DOHH2 (cell line): ENCODE measurements around the gene SCAPER.

Experiments used
- H3F3A ChIP-seq: fragments of 200-600 bp; sonication (generic), shearing (Covaris generic); 2 replicates; pipeline ENCODE4 v1.6.0; 2016; ENCODE audit warnings: antibody characterized with exemption, mild to moderate bottlenecking; ENCODE audit not compliant: control insufficient read depth, insufficient read depth
- H3K27ac ChIP-seq: fragments of 200-600 bp; sonication (generic); 2 replicates; pipeline ENCODE4 v1.5.1; 2014; ENCODE audit warnings: low read depth, mild to moderate bottlenecking, low read length, moderate library complexity
- H3K27me3 ChIP-seq: fragments of 200-600 bp; sonication (generic); 2 replicates; pipeline ENCODE4 v1.6.1; 2014; ENCODE audit warnings: mild to moderate bottlenecking, low read length, mixed read lengths; ENCODE audit not compliant: control insufficient read depth
- H3K36me3 ChIP-seq: fragments of 200-600 bp; sonication (generic); 2 replicates; pipeline ENCODE4 v1.6.1; 2014; ENCODE audit warnings: mild to moderate bottlenecking, low read length, moderate library complexity, mixed read lengths; ENCODE audit not compliant: control insufficient read depth
- H3K4me1 ChIP-seq: fragments of 200-600 bp; sonication (generic); 2 replicates; pipeline ENCODE4 v1.6.1; 2014; ENCODE audit warnings: mild to moderate bottlenecking, low read length, mixed read lengths; ENCODE audit not compliant: control insufficient read depth
- H3K4me2 ChIP-seq: fragments of 200-600 bp; sonication (generic); 2 replicates; pipeline ENCODE4 v1.6.0; 2014; ENCODE audit warnings: mild to moderate bottlenecking, low read length, moderate library complexity
- H3K4me3 ChIP-seq: fragments of 200-600 bp; sonication (generic); 2 replicates; pipeline ENCODE4 v1.5.1; 2014; ENCODE audit warnings: mild to moderate bottlenecking, low read length, mixed read lengths
- H3K79me2 ChIP-seq: fragments of 200-600 bp; sonication (generic); 2 replicates; pipeline ENCODE4 v1.6.1; 2014; ENCODE audit warnings: mild to moderate bottlenecking, low read length, mixed read lengths; ENCODE audit not compliant: control insufficient read depth
- H3K9me2 ChIP-seq: fragments of 200-600 bp; sonication (generic); replicated peaks from 2 replicates; pipeline ENCODE4 v1.6.1; 2014; ENCODE audit warnings: mild to moderate bottlenecking, low read length, mixed read lengths; ENCODE audit not compliant: control insufficient read depth
- H3K9me3 ChIP-seq: fragments of 200-600 bp; sonication (generic); 2 replicates; pipeline ENCODE4 v1.6.1; 2014; ENCODE audit warnings: antibody characterized with exemption, low read length, mixed read lengths; ENCODE audit not compliant: control insufficient read depth, insufficient read depth
- H4K20me1 ChIP-seq: fragments of 200-600 bp; sonication (generic); 2 replicates; pipeline ENCODE4 v1.6.0; 2014; ENCODE audit warnings: low read depth, mild to moderate bottlenecking, antibody characterized with exemption, low read length, moderate library complexity; ENCODE audit not compliant: control insufficient read depth, insufficient read depth
- CTCF ChIP-seq: fragments of 200-600 bp; sonication (generic); IDR thresholded peaks from one replicate; pipeline ENCODE4 v1.5.1; 2014; ENCODE audit warnings: antibody characterized with exemption, mild to moderate bottlenecking, low read depth, low read length; ENCODE audit not compliant: poor library complexity, severe bottlenecking
- EZH2phosphoT487 ChIP-seq: fragments of 200-600 bp; sonication (generic); IDR thresholded peaks from 2 replicates; pipeline ENCODE4 v1.6.1; 2017; ENCODE audit warnings: borderline replicate concordance, mild to moderate bottlenecking, antibody characterized with exemption, low read length, moderate library complexity, mixed read lengths

Gene SCAPER

GRCh38 chr15:76332796-76333195 is 572.3 kb downstream of the SCAPER start:
- H3K79me2 ChIP-seq: peaks cover 12% of the 10 kb centered on the region
- no peak overlapping the region for H3K4me2 ChIP-seq
- H3F3A ChIP-seq: peaks cover 10% of the 10 kb centered on the region

GRCh38 chr15:76330080-76330680 is 575.0 kb downstream of the SCAPER start:
- Histone ChIP-seq H3K27ac (no peak overlapping the region), H3K9me2 (no peaks in the 10 kb centered on the region)
- TF ChIP-seq EZH2phosphoT487 (no peak), CTCF (peak; percentile 21)

More at GRCh38 chr15:76332796-76333195, 572.3 kb downstream of the SCAPER start:
- H4K20me1 ChIP-seq: no peaks in the 10 kb centered on the region
- no peaks in the 10 kb centered on the region for H3K9me3 ChIP-seq
- H3K4me1 ChIP-seq: peaks cover 17% of the 10 kb centered on the region
- H3K27ac ChIP-seq: no peak overlapping the region
- TF ChIP-seq EZH2phosphoT487: no peak
- TF ChIP-seq CTCF: no peak
- no peak overlapping the region for H3K4me3 ChIP-seq
- peaks cover 20% of the 10 kb centered on the region; the same call in 1 of the 2 replicates for H3K27me3 ChIP-seq
- H3K36me3 ChIP-seq: no peaks in the 10 kb centered on the region
- no peaks in the 10 kb centered on the region for H3K9me2 ChIP-seq

GRCh38 chr15:76328958-76329357 is 576.2 kb downstream of the SCAPER start:
- H3F3A ChIP-seq: no peaks in the 10 kb centered on the region
- no peaks in the 10 kb centered on the region for H3K9me2 ChIP-seq
- no peaks in the 10 kb centered on the region for H4K20me1 ChIP-seq
- H3K9me3 ChIP-seq: no peaks in the 10 kb centered on the region
- no peak overlapping the region for H3K4me2 ChIP-seq
- H3K27ac ChIP-seq: no peak overlapping the region
- H3K4me1 ChIP-seq: no peaks in the 10 kb centered on the region; the same call in 1 of the 2 replicates
- H3K27me3 ChIP-seq: peaks cover 29% of the 10 kb centered on the region; the same call in 1 of the 2 replicates
- H3K4me3 ChIP-seq: no peak overlapping the region
- no peaks in the 10 kb centered on the region for H3K36me3 ChIP-seq
- no peak for TF ChIP-seq EZH2phosphoT487
- TF ChIP-seq CTCF: no peak
- H3K79me2 ChIP-seq: no peaks in the 10 kb centered on the region

More at GRCh38 chr15:76330080-76330680, 575.0 kb downstream of the SCAPER start:
- H4K20me1 ChIP-seq: no peaks in the 10 kb centered on the region
- H3K4me1 ChIP-seq: peaks cover 2% of the 10 kb centered on the region
- H3K9me3 ChIP-seq: no peaks in the 10 kb centered on the region
- no peak overlapping the region for H3K4me3 ChIP-seq
- H3F3A ChIP-seq: peaks cover 4% of the 10 kb centered on the region; the same call in 1 of the 2 replicates
- no peak overlapping the region for H3K4me2 ChIP-seq
- no peaks in the 10 kb centered on the region for H3K36me3 ChIP-seq
- H3K79me2 ChIP-seq: no peaks in the 10 kb centered on the region
- H3K27me3 ChIP-seq: peaks cover 24% of the 10 kb centered on the region; the same call in 1 of the 2 replicates
